Measurements from ENCODE around the gene RNF152.

DNA sequence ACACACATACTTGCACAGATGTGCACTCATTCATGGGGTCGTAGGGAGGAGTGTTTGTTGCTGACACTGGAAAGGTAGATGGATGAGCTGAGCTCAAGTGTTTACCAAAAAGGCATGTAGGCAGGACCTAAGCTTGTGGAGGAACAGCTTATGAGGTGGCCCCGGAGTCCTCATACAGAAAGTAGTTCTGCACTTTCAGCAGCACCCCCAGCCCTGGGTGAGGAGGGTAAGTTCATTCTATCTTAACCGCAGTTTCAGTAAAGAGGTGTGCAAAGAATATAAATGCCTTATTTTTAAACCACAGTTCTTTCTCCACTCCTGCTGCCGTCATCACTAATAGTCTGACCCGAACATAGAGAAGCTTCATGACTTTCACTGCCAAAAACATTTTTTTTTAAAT is 31.7 kb upstream of the RNF152 start:
- no peak for TF ChIP-seq POLR2A (IDR thresholded peaks at IDR 0.05)
- TF ChIP-seq, protein P1, sequence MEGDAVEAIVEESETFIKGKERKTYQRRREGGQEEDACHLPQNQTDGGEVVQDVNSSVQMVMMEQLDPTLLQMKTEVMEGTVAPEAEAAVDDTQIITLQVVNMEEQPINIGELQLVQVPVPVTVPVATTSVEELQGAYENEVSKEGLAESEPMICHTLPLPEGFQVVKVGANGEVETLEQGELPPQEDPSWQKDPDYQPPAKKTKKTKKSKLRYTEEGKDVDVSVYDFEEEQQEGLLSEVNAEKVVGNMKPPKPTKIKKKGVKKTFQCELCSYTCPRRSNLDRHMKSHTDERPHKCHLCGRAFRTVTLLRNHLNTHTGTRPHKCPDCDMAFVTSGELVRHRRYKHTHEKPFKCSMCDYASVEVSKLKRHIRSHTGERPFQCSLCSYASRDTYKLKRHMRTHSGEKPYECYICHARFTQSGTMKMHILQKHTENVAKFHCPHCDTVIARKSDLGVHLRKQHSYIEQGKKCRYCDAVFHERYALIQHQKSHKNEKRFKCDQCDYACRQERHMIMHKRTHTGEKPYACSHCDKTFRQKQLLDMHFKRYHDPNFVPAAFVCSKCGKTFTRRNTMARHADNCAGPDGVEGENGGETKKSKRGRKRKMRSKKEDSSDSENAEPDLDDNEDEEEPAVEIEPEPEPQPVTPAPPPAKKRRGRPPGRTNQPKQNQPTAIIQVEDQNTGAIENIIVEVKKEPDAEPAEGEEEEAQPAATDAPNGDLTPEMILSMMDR (IDR thresholded peaks at IDR 0.05): no peak

All from esophagus squamous epithelium (tissue), 4 donors.